KMS-11 (cell line): Measurements from ENCODE around the gene NGEF.

Experiments
- H2AFZ ChIP-seq: fragments of 200-600 bp; sonication (generic); 2 replicates; pipeline ENCODE4 v1.6.1; 2016; ENCODE audit warnings: antibody characterized with exemption, mixed run types, low read depth
- H3K27ac ChIP-seq: fragments of 200-600 bp; sonication (generic); 2 replicates; pipeline ENCODE4 v1.6.1; 2016; ENCODE audit warnings: mild to moderate bottlenecking, mixed run types
- H3K27me3 ChIP-seq: fragments of 200-600 bp; sonication (generic); 2 replicates; pipeline ENCODE4 v1.6.1; 2017; ENCODE audit warnings: mild to moderate bottlenecking, low read depth, mixed run types, moderate library complexity; ENCODE audit not compliant: insufficient read depth
- H3K36me3 ChIP-seq: fragments of 200-600 bp; sonication (generic); 2 replicates; pipeline ENCODE4 v1.6.1; 2017; ENCODE audit warnings: mild to moderate bottlenecking, mixed run types; ENCODE audit not compliant: insufficient read depth
- H3K4me1 ChIP-seq: fragments of 200-600 bp; sonication (generic); 2 replicates; pipeline ENCODE4 v1.6.1; 2016; ENCODE audit warnings: mild to moderate bottlenecking, low read depth, mixed run types; ENCODE audit not compliant: poor library complexity, severe bottlenecking
- H3K4me2 ChIP-seq: fragments of 200-600 bp; sonication (generic); 2 replicates; pipeline ENCODE4 v1.7.0; 2016; ENCODE audit warnings: mild to moderate bottlenecking, mixed run types
- H3K4me3 ChIP-seq: fragments of 200-600 bp; sonication (generic); IDR thresholded peaks from 2 replicates; pipeline ENCODE4 v1.6.1; 2017; ENCODE audit warnings: low read depth, low read length, mixed read lengths; ENCODE audit not compliant: insufficient read depth
- H3K79me2 ChIP-seq: fragments of 200-600 bp; sonication (generic); 2 replicates; pipeline ENCODE4 v1.6.1; 2016; ENCODE audit warnings: low read depth, mixed run types; ENCODE audit not compliant: insufficient read depth
- H3K9ac ChIP-seq: fragments of 200-600 bp; sonication (generic); 2 replicates; pipeline ENCODE4 v1.6.1; 2016; ENCODE audit warnings: mild to moderate bottlenecking, mixed run types
- H4K20me1 ChIP-seq: fragments of 200-600 bp; sonication (generic); 2 replicates; pipeline ENCODE4 v1.6.1; 2016; ENCODE audit warnings: mild to moderate bottlenecking, mixed run types; ENCODE audit not compliant: insufficient read depth
- CTCF ChIP-seq: fragments of 200-600 bp; sonication (generic); conservative IDR thresholded peaks from 2 replicates; pipeline ENCODE4 v1.6.1; 2017; ENCODE audit warnings: low read depth, mild to moderate bottlenecking, antibody characterized with exemption, low read length, moderate library complexity, mixed read lengths

The NGEF gene

GRCh38 chr2:233025706-233026105 lies 12.7 kb upstream of the NGEF start:
- Histone ChIP-seq H3K79me2 (no peaks in the 10 kb centered on the region), H3K9ac (no peak overlapping the region), H3K27me3 (no peaks in the 10 kb centered on the region), H3K4me3 (no peak overlapping the region), H3K4me1 (no peaks in the 10 kb centered on the region), H3K4me2 (no peak overlapping the region), H3K27ac (no peak overlapping the region), H4K20me1 (no peaks in the 10 kb centered on the region), H3K36me3 (no peaks in the 10 kb centered on the region), H2AFZ (no peak overlapping the region)
- TF ChIP-seq CTCF, result no peak

GRCh38 chr2:233023761-233024410 lies 10.8 kb upstream of the NGEF start:
- Histone ChIP-seq H2AFZ (no peak overlapping the region), H3K4me1 (no peaks in the 10 kb centered on the region), H3K79me2 (no peaks in the 10 kb centered on the region)

GRCh38 chr2:233023007-233023760 lies 10.1 kb upstream of the NGEF start:
- Histone ChIP-seq H3K4me1 (no peaks in the 10 kb centered on the region), H3K36me3 (no peaks in the 10 kb centered on the region), H3K79me2 (no peaks in the 10 kb centered on the region), H3K9ac (no peak overlapping the region), H3K4me3 (no peak overlapping the region), H4K20me1 (no peaks in the 10 kb centered on the region), H2AFZ (no peak overlapping the region), H3K27me3 (no peaks in the 10 kb centered on the region), H3K27ac (no peak overlapping the region), H3K4me2 (no peak overlapping the region)
- no peak for TF ChIP-seq CTCF

More at GRCh38 chr2:233023761-233024410, 10.8 kb upstream of the NGEF start:
- no peak for TF ChIP-seq CTCF
- no peak overlapping the region for H3K27ac ChIP-seq
- H3K27me3 ChIP-seq, result no peaks in the 10 kb centered on the region
- H4K20me1 ChIP-seq, result no peaks in the 10 kb centered on the region
- H3K36me3 ChIP-seq, result no peaks in the 10 kb centered on the region
- H3K4me2 ChIP-seq, result no peak overlapping the region
- no peak overlapping the region for H3K9ac ChIP-seq
- no peak overlapping the region for H3K4me3 ChIP-seq

GRCh38 chr2:233022561-233022960 lies 9.5 kb upstream of the NGEF start:
- Histone ChIP-seq H3K4me3 (no peak overlapping the region), H3K4me2 (no peak overlapping the region), H3K27ac (no peak overlapping the region), H3K4me1 (no peaks in the 10 kb centered on the region), H2AFZ (no peak overlapping the region), H3K36me3 (no peaks in the 10 kb centered on the region), H3K9ac (no peak overlapping the region), H4K20me1 (no peaks in the 10 kb centered on the region), H3K27me3 (no peaks in the 10 kb centered on the region), H3K79me2 (no peaks in the 10 kb centered on the region)
- no peak for TF ChIP-seq CTCF
